GM12875 (cell line): Measurements from ENCODE around the gene RGS3.

Source experiments
- H3K4me3 ChIP-seq: one replicate; pipeline ENCODE4 v1.5.1; 2011; ENCODE audit warnings: low read depth, low read length, control low read depth
- TF ChIP-seq, protein P1 (sequence below): IDR thresholded peaks from 2 replicates; pipeline ENCODE4 v1.5.1; 2011; ENCODE audit warnings: low read depth, mild to moderate bottlenecking, control low read depth, inconsistent platforms, low read length, moderate library complexity, borderline replicate concordance; ENCODE audit not compliant: insufficient read depth

RGS3 gene

DNA sequence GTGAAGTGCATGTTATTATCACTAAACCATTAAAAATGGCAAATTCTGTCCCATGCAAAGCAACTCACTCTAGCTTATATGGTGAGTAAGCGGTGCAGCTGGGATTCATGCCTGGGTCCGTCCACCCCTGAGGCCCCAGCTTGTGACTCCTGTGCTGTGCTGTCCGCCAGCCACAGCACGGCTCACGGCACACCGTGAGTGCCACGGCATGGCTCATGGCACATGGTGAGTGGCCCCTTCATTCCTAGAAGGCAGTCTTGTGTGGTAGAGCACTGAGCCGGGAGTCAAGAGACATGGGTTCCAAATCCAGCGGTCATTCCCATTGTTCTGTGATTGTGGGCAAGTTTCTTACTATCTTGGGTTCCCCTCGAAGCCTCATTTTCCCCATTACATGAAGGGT, 18.8 kb downstream of the RGS3 start:
- TF ChIP-seq, protein P1, sequence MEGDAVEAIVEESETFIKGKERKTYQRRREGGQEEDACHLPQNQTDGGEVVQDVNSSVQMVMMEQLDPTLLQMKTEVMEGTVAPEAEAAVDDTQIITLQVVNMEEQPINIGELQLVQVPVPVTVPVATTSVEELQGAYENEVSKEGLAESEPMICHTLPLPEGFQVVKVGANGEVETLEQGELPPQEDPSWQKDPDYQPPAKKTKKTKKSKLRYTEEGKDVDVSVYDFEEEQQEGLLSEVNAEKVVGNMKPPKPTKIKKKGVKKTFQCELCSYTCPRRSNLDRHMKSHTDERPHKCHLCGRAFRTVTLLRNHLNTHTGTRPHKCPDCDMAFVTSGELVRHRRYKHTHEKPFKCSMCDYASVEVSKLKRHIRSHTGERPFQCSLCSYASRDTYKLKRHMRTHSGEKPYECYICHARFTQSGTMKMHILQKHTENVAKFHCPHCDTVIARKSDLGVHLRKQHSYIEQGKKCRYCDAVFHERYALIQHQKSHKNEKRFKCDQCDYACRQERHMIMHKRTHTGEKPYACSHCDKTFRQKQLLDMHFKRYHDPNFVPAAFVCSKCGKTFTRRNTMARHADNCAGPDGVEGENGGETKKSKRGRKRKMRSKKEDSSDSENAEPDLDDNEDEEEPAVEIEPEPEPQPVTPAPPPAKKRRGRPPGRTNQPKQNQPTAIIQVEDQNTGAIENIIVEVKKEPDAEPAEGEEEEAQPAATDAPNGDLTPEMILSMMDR, result no peak

GRCh38 chr9:113482991-113483675, 19.6 kb downstream of the RGS3 start:
- TF ChIP-seq, protein P1, result no peak
- no peak overlapping the region for H3K4me3 ChIP-seq

More for the DNA sequence above, 18.8 kb downstream of the RGS3 start:
- no peak overlapping the region for H3K4me3 ChIP-seq

DNA sequence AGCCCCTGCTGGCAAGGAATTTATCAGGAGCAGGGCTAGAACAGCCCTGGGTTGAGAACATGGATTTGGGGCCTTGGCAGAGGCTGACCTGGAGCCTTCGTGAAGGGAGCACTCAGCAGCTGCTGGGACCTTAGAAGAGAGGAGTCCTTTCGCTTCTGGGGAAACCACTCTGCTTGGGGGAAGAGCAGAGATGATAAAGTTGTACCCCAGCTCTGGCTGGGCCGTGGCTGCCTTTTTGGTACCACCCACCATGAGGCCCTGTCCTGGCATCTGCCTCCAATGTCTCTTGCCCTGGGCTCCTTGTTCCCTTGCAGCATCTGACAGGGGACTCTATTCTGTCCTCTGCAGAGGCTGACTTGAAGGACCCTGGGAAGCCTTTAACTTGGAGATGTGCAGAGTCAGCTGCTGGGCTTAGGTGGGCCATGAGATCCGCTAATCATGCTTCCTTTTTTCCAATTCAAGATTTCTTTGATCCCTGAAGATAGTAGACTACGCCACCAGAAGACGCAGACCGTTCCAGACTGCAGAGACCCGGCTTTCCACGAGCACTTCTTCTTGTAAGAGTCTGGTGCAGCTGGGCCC, 20.2 kb downstream of the RGS3 start:
- no peak overlapping the region for H3K4me3 ChIP-seq
- TF ChIP-seq, protein P1, result no peak

GRCh38 chr9:113484258-113484730, 20.8 kb downstream of the RGS3 start:
- H3K4me3 ChIP-seq, result no peak overlapping the region
- TF ChIP-seq, protein P1, result no peak

DNA sequence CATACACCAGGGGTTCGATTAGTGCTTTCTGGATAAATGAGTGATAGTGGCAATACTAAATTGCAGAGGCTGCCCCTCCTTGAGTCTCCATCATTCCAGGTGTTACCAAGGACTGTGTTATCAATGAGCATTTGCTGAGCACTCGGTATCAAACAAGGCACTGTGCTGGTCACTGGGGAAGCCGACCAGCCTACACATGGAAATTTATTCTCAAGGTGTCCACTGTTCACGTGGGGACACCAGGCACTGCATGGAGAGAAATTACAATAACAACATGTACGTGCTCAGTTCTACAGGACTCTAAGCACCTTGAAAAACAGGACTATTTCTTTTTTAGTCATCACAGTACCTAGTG, 22.2 kb downstream of the RGS3 start:
- TF ChIP-seq, protein P1, result no peak
- no peak overlapping the region for H3K4me3 ChIP-seq

DNA sequence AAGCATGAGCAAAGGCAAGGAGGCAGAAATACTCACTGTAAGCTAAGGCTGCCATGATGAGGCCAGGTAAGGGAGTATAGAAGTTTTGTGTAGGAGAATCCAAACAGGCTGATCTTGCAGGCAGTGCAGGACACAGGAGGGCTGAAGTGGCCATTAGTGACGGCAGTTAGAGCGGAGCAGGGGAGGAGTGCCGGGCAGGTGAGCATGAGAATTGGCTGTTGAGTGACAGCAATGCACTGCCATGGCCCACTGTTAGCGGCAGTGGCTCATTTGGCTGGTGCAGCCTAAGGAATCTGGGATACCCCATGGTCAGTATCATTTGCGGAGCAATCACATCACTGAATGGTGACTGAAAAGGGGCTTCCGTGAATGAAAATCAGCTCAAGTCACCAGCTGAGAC, 22.8 kb downstream of the RGS3 start:
- H3K4me3 ChIP-seq, result no peak overlapping the region
- TF ChIP-seq, protein P1, result no peak

GRCh38 chr9:113488071-113488470, 24.5 kb downstream of the RGS3 start:
- TF ChIP-seq, protein P1, result no peak
- H3K4me3 ChIP-seq, result no peak overlapping the region
